GM12892 (cell line): Measurements from ENCODE around the gene GTF2F2.

Source experiments
- POLR2A ChIP-seq: IDR thresholded peaks from 2 replicates; pipeline ENCODE4 v1.6.1; 2011; ENCODE audit warnings: low read depth, low read length, control low read depth
- POLR2AphosphoS5 ChIP-seq: IDR thresholded peaks from 2 replicates; pipeline ENCODE4 v1.6.1; 2011; ENCODE audit warnings: low read depth, low read length, control low read depth

GRCh38 chr13:45137526-45137925, 17.2 kb downstream of the GTF2F2 start:
- TF ChIP-seq POLR2AphosphoS5 (no peak), POLR2A (no peak)
